Neuronal stem cell (in vitro differentiated cells): ENCODE data around the gene RMDN3.
A peak's percentile ranks its signal among the peaks of the same experiment; 100 is the strongest.

Experiments
- DNase-seq: peaks from one replicate; pipeline ENCODE4 v3.0.0-alpha.2; 2013; ENCODE audit warnings: low spot score
- H2AFZ ChIP-seq: one replicate; pipeline ENCODE4 v1.6.1; 2013; ENCODE audit warnings: mild to moderate bottlenecking, low read length, inconsistent platforms
- H2AK5ac ChIP-seq: 2 replicates; pipeline ENCODE4 v1.6.1; 2013; ENCODE audit warnings: low read depth, mild to moderate bottlenecking, inconsistent platforms, low read length, moderate library complexity, mixed read lengths
- H2BK120ac ChIP-seq: 2 replicates; pipeline ENCODE4 v1.6.1; 2013; ENCODE audit warnings: low read depth, mild to moderate bottlenecking, inconsistent platforms, low read length, moderate library complexity, mixed read lengths
- H2BK12ac ChIP-seq: one replicate; pipeline ENCODE4 v1.6.1; 2013; ENCODE audit warnings: low read length, inconsistent platforms
- H2BK15ac ChIP-seq: 2 replicates; pipeline ENCODE4 v1.6.1; 2013; ENCODE audit warnings: mild to moderate bottlenecking, low read length, inconsistent platforms, mixed read lengths
- H2BK5ac ChIP-seq: one replicate; pipeline ENCODE4 v1.6.1; 2013; ENCODE audit warnings: inconsistent platforms, mild to moderate bottlenecking, low read length, moderate library complexity
- H3K14ac ChIP-seq: one replicate; pipeline ENCODE4 v1.6.1; 2013; ENCODE audit warnings: low read length, inconsistent platforms
- H3K18ac ChIP-seq: 2 replicates; pipeline ENCODE4 v1.6.1; 2013; ENCODE audit warnings: low read length, inconsistent platforms
- H3K23ac ChIP-seq: 2 replicates; pipeline ENCODE4 v1.6.1; 2013; ENCODE audit warnings: low read depth, mild to moderate bottlenecking, mixed read lengths, low read length, inconsistent platforms; ENCODE audit not compliant: poor library complexity
- H3K27ac ChIP-seq: replicated peaks from 3 replicates; pipeline ENCODE4 v1.5.1; 2013; ENCODE audit warnings: low read length, inconsistent platforms
- H3K27me3 ChIP-seq, 3 experiments: 2 replicates each; pipeline ENCODE4 v1.6.1; 2013; ENCODE audit warnings: low read length in 3 of 3, mild to moderate bottlenecking in 2 of 3, inconsistent platforms in 1 of 3, low read depth in 1 of 3, mixed read lengths in 1 of 3, moderate library complexity in 1 of 3; ENCODE audit not compliant: control insufficient read depth in 3 of 3, insufficient read depth in 3 of 3
- H3K36me3 ChIP-seq, 2 donors: replicated peaks in 1 of 2; 2 replicates each; pipeline ENCODE4 v1.6.1; 2013; ENCODE audit warnings: low read length in 2 of 2; ENCODE audit not compliant: control insufficient read depth in 2 of 2, insufficient read depth in 2 of 2
- H3K4ac ChIP-seq: 2 replicates; pipeline ENCODE4 v1.6.1; 2013; ENCODE audit warnings: inconsistent platforms, mild to moderate bottlenecking, low read length, moderate library complexity
- H3K4me1 ChIP-seq, 2 donors: 1 replicate in 1 of 2; 2 replicates in 1 of 2; pipeline ENCODE4 v1.6.1; 2013; ENCODE audit warnings: low read length in 2 of 2, low read depth in 1 of 2; ENCODE audit not compliant: control insufficient read depth in 2 of 2, insufficient read depth in 1 of 2
- H3K4me2 ChIP-seq: one replicate; pipeline ENCODE4 v1.6.1; 2013; ENCODE audit warnings: mild to moderate bottlenecking, low read length, inconsistent platforms; ENCODE audit not compliant: insufficient read depth, poor library complexity, severe bottlenecking
- H3K4me3 ChIP-seq, 2 donors: 2 replicates each; pipeline ENCODE4 v1.5.1; 2013; ENCODE audit warnings: low read length in 2 of 2, mild to moderate bottlenecking in 2 of 2, inconsistent platforms in 1 of 2, moderate library complexity in 1 of 2
- H3K79me1 ChIP-seq: one replicate; pipeline ENCODE4 v1.6.1; 2013; ENCODE audit warnings: low read depth, mild to moderate bottlenecking, inconsistent platforms, low read length, moderate library complexity
- H3K9ac ChIP-seq: one replicate; pipeline ENCODE4 v1.6.1; 2013; ENCODE audit warnings: mild to moderate bottlenecking, low read depth, low read length, inconsistent platforms; ENCODE audit not compliant: poor library complexity
- H3K9me3 ChIP-seq, 2 donors: replicated peaks in 1 of 2; 2 replicates each; pipeline versions ENCODE3 to v1.6.1; 2013; ENCODE audit warnings: low read length in 2 of 2, mild to moderate bottlenecking in 2 of 2, inconsistent platforms in 1 of 2, low read depth in 1 of 2, mixed read lengths in 1 of 2, moderate library complexity in 1 of 2; ENCODE audit not compliant: control insufficient read depth in 2 of 2, insufficient read depth in 1 of 2
- H4K8ac ChIP-seq: one replicate; pipeline ENCODE4 v1.6.1; 2013; ENCODE audit warnings: low read depth, mild to moderate bottlenecking, inconsistent platforms, low read length, moderate library complexity
- H4K91ac ChIP-seq: one replicate; pipeline ENCODE4 v1.6.1; 2013; ENCODE audit warnings: low read length, low read depth, mild to moderate bottlenecking, inconsistent platforms; ENCODE audit not compliant: poor library complexity
- WGBS, 2 donors: extraction: QIAGEN DNeasy Blood & Tissue Kit; methylation state at CpG; one replicate each; pipeline ENCODE4 v1.1.7; 2013; ENCODE audit warnings: missing lambda C conversion rate in 2 of 2, mixed read lengths in 1 of 2; ENCODE audit not compliant: insufficient read length in 2 of 2, insufficient replicate concordance in 1 of 2; ENCODE audit errors: extremely low coverage in 2 of 2; 5-methylcytosine and 5-hydroxymethylcytosine counted together

The RMDN3 gene

DNA sequence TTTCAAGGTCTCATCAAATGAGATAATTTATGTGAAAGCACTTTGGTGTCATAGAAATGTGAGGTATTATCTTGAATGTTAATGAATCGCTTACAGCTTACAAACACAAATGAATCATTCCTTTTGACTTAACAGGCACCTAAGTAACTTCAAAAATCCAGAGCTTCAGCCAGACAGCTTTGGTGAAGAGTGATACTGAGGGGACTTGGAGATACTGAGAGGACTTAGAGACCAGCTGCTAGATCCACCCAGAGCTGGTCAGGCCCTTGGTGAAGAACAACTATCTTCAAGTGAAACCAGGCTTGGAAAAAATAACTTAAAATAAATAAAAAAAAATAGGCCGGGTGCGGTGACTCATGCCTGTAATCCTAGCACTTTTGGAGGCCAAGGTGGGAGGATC, 35.7 kb upstream of the RMDN3 start:
- H2BK5ac ChIP-seq: no peak overlapping the region
- H3K4ac ChIP-seq: no peak overlapping the region
- H3K27ac ChIP-seq: no peak overlapping the region
- peaks cover 1% of the 10 kb centered on the region for H3K79me1 ChIP-seq
- H3K4me1 ChIP-seq: peaks cover 0 to 2% of the 10 kb centered on the region in 2 donors
- no peak overlapping the region for H3K4me3 ChIP-seq
- no peak overlapping the region for H3K23ac ChIP-seq
- no peaks in the 10 kb centered on the region for H3K9me3 ChIP-seq
- peaks cover 0 to 12% of the 10 kb centered on the region in 2 donors for H3K36me3 ChIP-seq
- no peaks in the 10 kb centered on the region for H3K27me3 ChIP-seq
- H4K91ac ChIP-seq: no peak overlapping the region
- no peak overlapping the region for H3K18ac ChIP-seq
- H2AFZ ChIP-seq: no peak overlapping the region
- DNase-seq: no peak
- WGBS, 2 donors: no CpG with 5 or more reads among the region's 3 CpGs
- no peak overlapping the region for H2BK15ac ChIP-seq
- H2BK12ac ChIP-seq: no peak overlapping the region
- no peak overlapping the region for H2AK5ac ChIP-seq
- no peak overlapping the region for H3K9ac ChIP-seq
- H2BK120ac ChIP-seq: no peak overlapping the region
- no peak overlapping the region for H4K8ac ChIP-seq
- no peak overlapping the region for H3K14ac ChIP-seq
- no peak overlapping the region for H3K4me2 ChIP-seq

DNA sequence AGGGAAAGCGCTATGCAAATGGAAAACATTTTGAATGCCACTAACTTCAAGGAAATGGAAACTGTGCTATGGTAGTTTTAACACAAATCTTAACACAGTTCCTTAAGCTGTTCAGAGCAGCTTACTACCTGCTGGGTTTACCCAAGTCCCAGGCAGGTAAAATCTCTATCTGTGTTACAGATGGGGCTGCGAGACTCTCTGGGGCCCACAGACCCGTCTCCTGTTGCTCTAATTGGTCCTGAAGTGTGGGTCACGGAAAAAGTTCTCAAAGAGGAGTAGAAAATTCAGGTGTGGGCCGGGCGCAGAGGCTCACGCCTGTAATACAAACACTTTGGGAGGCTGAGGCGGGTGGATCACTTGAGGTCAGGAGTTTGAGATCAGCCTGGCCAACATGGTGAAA, 34.9 kb upstream of the RMDN3 start:
- Histone ChIP-seq H3K9ac (no peak overlapping the region), H2AK5ac (no peak overlapping the region), H3K4me3 (no peak overlapping the region), H3K18ac (no peak overlapping the region), H3K4me1 (peaks cover 0 to 2% of the 10 kb centered on the region in 2 donors), H3K36me3 (peaks cover 0 to 12% of the 10 kb centered on the region in 2 donors), H3K27ac (no peak overlapping the region), H4K8ac (no peak overlapping the region), H2BK120ac (no peak overlapping the region), H3K23ac (no peak overlapping the region), H3K4me2 (no peak overlapping the region), H3K79me1 (peaks cover 1% of the 10 kb centered on the region), H3K9me3 (no peaks in the 10 kb centered on the region), H3K27me3 (no peaks in the 10 kb centered on the region), H4K91ac (no peak overlapping the region), H2BK15ac (no peak overlapping the region), H2BK5ac (no peak overlapping the region), H2BK12ac (no peak overlapping the region), H2AFZ (no peak overlapping the region), H3K14ac (no peak overlapping the region), H3K4ac (no peak overlapping the region)
- no CpG with 5 or more reads among the region's 8 CpGs for WGBS, 2 donors
- no peak for DNase-seq

GRCh38 chr15:40789119-40789518, 34.1 kb upstream of the RMDN3 start:
- Histone ChIP-seq H3K9ac (no peak overlapping the region), H2BK120ac (no peak overlapping the region), H2BK5ac (no peak overlapping the region), H2AK5ac (peak overlapping the region; percentile 13), H3K14ac (no peak overlapping the region), H3K4me2 (no peak overlapping the region), H4K8ac (no peak overlapping the region), H3K18ac (no peak overlapping the region), H3K4me1 (peaks cover 0 to 2% of the 10 kb centered on the region in 2 donors), H3K4ac (no peak overlapping the region), H2AFZ (no peak overlapping the region), H3K4me3 (no peak overlapping the region), H3K27me3 (no peaks in the 10 kb centered on the region), H3K23ac (no peak overlapping the region), H3K36me3 (peaks cover 0 to 12% of the 10 kb centered on the region in 2 donors), H2BK15ac (no peak overlapping the region), H2BK12ac (no peak overlapping the region), H3K79me1 (peaks cover 1% of the 10 kb centered on the region), H4K91ac (no peak overlapping the region), H3K27ac (no peak overlapping the region), H3K9me3 (no peaks in the 10 kb centered on the region)
- WGBS, 2 donors: no CpG with 5 or more reads among the region's 5 CpGs
- no peak for DNase-seq

GRCh38 chr15:40787991-40788390, 32.9 kb upstream of the RMDN3 start:
- no peak overlapping the region for H3K18ac ChIP-seq
- no peak overlapping the region for H3K4me3 ChIP-seq
- H3K36me3 ChIP-seq: peaks cover 0 to 12% of the 10 kb centered on the region in 2 donors
- no peak overlapping the region for H4K91ac ChIP-seq
- H3K27ac ChIP-seq: no peak overlapping the region
- H3K4me2 ChIP-seq: no peak overlapping the region
- no peak overlapping the region for H2AK5ac ChIP-seq
- H2AFZ ChIP-seq: no peak overlapping the region
- H3K4ac ChIP-seq: no peak overlapping the region
- H3K9me3 ChIP-seq: no peaks in the 10 kb centered on the region
- peaks cover 0 to 2% of the 10 kb centered on the region in 2 donors for H3K4me1 ChIP-seq
- WGBS, 2 donors: no CpG with 5 or more reads among the region's 6 CpGs
- H3K79me1 ChIP-seq: peaks cover 1% of the 10 kb centered on the region
- H3K23ac ChIP-seq: no peak overlapping the region
- H2BK5ac ChIP-seq: no peak overlapping the region
- no peaks in the 10 kb centered on the region for H3K27me3 ChIP-seq
- peak overlapping the region; percentile 50 for H3K9ac ChIP-seq
- no peak overlapping the region for H2BK12ac ChIP-seq
- no peak overlapping the region for H2BK120ac ChIP-seq
- H3K14ac ChIP-seq: no peak overlapping the region
- H4K8ac ChIP-seq: no peak overlapping the region
- H2BK15ac ChIP-seq: no peak overlapping the region
- no peak for DNase-seq
